GM12801 (cell line): ENCODE data around the gene ZNF362.

Experiments
- TF ChIP-seq, protein P1 (sequence below): IDR thresholded peaks from one replicate; pipeline ENCODE4 v1.5.1; 2011; ENCODE audit warnings: control low read depth; ENCODE audit not compliant: insufficient read length; ENCODE audit errors: extremely low read depth

The ZNF362 gene

DNA sequence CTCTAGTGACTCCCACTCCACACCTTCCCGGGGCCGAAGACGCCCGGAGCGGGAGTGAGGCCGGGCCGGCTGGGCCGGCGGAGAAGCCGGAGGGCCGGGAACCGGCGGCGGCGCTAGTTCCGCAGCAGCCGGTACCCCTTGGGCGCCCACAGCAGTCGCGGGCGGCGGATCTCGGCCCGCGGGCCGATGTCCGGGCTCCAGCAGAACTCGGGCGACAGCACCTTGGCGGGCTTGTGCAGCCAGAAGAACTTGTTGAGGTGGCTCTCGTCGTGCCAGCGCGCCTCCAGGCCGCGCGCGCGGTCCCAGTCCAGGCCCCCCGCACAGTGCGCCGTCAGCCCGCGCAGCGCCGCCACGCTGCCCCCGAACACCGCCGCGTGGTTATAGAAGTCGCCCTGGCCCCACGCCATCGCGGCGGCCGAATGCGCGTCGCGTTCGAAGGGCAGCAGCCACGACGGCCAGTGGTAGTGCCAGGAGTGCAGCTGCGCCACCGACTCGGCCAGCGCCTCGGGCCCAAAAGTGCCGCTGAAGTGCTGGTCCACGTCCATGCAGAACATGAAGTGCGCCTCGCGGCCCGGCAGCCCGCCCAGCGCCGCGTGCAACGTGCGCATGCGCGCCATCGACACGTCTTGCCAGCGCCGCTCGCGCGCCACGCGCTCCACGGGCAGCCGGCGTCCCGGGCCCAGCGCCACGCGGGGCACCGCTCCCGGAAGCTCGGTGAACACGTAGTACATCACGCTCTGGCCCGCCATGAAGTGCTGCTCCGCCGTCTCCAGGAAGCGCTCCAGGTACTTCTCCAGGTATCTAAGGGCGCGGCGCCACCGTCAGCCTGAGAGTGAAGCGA, 50.6 kb downstream of the ZNF362 start:
- TF ChIP-seq, protein P1, sequence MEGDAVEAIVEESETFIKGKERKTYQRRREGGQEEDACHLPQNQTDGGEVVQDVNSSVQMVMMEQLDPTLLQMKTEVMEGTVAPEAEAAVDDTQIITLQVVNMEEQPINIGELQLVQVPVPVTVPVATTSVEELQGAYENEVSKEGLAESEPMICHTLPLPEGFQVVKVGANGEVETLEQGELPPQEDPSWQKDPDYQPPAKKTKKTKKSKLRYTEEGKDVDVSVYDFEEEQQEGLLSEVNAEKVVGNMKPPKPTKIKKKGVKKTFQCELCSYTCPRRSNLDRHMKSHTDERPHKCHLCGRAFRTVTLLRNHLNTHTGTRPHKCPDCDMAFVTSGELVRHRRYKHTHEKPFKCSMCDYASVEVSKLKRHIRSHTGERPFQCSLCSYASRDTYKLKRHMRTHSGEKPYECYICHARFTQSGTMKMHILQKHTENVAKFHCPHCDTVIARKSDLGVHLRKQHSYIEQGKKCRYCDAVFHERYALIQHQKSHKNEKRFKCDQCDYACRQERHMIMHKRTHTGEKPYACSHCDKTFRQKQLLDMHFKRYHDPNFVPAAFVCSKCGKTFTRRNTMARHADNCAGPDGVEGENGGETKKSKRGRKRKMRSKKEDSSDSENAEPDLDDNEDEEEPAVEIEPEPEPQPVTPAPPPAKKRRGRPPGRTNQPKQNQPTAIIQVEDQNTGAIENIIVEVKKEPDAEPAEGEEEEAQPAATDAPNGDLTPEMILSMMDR: no peak

- TF ChIP-seq, protein P1: no peak
Observed at GRCh38 chr1:33307494-33307864, 51.2 kb downstream of the ZNF362 start.

GRCh38 chr1:33310702-33311101, 54.4 kb downstream of the ZNF362 start:
- TF ChIP-seq, protein P1: no peak

DNA sequence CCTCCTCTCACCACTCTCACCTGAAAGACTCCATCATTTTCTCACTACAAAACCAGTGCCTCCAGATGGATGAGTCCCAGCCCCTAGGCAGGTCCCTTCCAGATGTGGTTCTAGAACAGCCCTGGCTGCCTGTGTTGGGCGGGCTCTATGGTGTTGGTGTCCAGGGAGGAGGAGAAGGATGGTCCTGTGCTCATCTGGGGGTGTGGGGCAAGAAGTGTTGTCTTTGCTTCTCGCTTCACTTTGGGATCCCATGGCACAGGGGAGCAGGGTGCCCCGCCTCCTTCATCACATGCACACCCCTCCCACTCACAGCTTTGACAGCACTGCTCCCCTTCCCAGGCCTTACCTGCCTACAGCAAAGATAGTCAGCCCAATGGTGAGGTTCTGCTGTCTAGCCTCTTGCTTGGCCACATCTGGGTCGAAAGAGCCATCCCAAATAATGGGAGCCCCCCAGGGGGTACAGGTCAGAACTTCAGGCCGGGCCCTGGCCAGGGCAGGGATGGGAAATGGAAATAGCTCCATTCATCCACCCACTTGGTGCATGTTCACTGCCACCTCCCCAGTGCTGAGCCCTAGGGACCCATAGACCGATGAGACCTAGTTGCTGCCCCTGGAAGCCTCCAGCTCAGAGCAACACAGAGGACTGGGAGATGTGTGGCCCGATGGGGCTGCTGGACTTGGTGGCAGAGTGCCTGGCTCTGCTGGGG, 55.6 kb downstream of the ZNF362 start:
- TF ChIP-seq, protein P1: no peak

DNA sequence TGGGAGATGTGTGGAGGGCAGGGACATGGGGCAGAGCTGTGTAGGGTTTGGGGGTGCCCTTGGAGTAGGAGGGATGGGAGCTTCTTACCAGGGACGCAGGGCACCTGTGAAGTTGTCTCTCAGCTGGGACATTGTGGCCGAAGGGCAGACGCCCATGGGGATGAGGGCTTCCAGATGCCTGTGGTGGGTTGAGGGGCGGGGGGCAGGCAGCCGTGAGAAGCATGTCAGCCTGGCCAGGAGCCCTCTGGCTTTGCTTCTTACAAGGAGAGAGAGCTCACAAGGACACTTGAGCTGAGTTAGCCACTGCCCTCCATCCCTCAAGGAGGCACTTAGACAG, 56.1 kb downstream of the ZNF362 start:
- TF ChIP-seq, protein P1: no peak

- TF ChIP-seq, protein P1: no peak
Observed at GRCh38 chr1:33314416-33314815, 58.1 kb downstream of the ZNF362 start.

- TF ChIP-seq, protein P1: no peak
Observed at GRCh38 chr1:33316601-33317000, 60.3 kb downstream of the ZNF362 start.
